Activated naive CD8-positive, alpha-beta T cell treated with anti-CD3 and anti-CD28 coated beads for 36 hours (primary cell): ENCODE results near the gene FCRL5. TPM values are rescaled to one million over a fixed set of nuclear protein-coding genes. Genes with fewer than 3 reads are reported as not detected.
"Not testable (repeated sequence)": the region's sequence is repeated elsewhere in the genome, so short reads cannot be mapped to it uniquely, and the experiment has no call there.

ENCODE experiments used
- DNase-seq: peaks from one replicate; pipeline ENCODE4 v3.0.0; 2021
- H3K27ac Mint-ChIP-seq: one replicate; pipeline ENCODE4 v1.8.0; 2022; ENCODE audit warnings: mild to moderate bottlenecking, moderate library complexity, mixed read lengths
- H3K27me3 Mint-ChIP-seq: one replicate; pipeline ENCODE4 v1.8.0; 2022; ENCODE audit warnings: mild to moderate bottlenecking, mixed read lengths
- H3K36me3 Mint-ChIP-seq: one replicate; pipeline ENCODE4 v1.8.0; 2021; ENCODE audit warnings: mild to moderate bottlenecking, mixed read lengths
- H3K4me1 Mint-ChIP-seq: one replicate; pipeline ENCODE4 v1.8.0; 2021; ENCODE audit warnings: mixed read lengths
- H3K4me3 Mint-ChIP-seq: one replicate; pipeline ENCODE4 v1.8.0; 2022; ENCODE audit warnings: mild to moderate bottlenecking, moderate library complexity, mixed read lengths
- H3K9me3 Mint-ChIP-seq: one replicate; pipeline ENCODE4 v1.8.0; 2022; ENCODE audit warnings: mixed read lengths
- total RNA-seq, 2 experiments: library from RNA; stranded (reverse); gene quantifications; one replicate each; pipeline ENCODE4 v1.2.3, GENCODE V29; 2021

FCRL5 gene
- total RNA-seq, 2 experiments from 2014 or later, result 0.31 to 0.32 TPM

- no peaks in the 10 kb centered on the region for H3K36me3 Mint-ChIP-seq
- peaks cover 9% of the 10 kb centered on the region for H3K27me3 Mint-ChIP-seq
- no peak overlapping the region for H3K4me3 Mint-ChIP-seq
- DNase-seq, result no peak
- H3K4me1 Mint-ChIP-seq, result no peaks in the 10 kb centered on the region
- H3K27ac Mint-ChIP-seq, result no peak overlapping the region
- no peaks in the 10 kb centered on the region for H3K9me3 Mint-ChIP-seq
These were observed 5.8 kb upstream of the FCRL5 start for GRCh38 chr1:157558119-157558518.

- not testable (repeated sequence) for H3K27me3 Mint-ChIP-seq, H3K4me3 Mint-ChIP-seq, H3K4me1 Mint-ChIP-seq, H3K9me3 Mint-ChIP-seq, H3K27ac Mint-ChIP-seq, DNase-seq, H3K36me3 Mint-ChIP-seq
These were observed 4.2 kb downstream of the FCRL5 start for GRCh38 chr1:157548081-157548480.

GRCh38 chr1:157542676-157543075 is 9.6 kb downstream of the FCRL5 start:
- Mint-ChIP-seq H3K36me3 (no peaks in the 10 kb centered on the region), H3K4me1 (no peaks in the 10 kb centered on the region), H3K27me3 (peaks cover 7% of the 10 kb centered on the region), H3K4me3 (no peak overlapping the region), H3K9me3 (no peaks in the 10 kb centered on the region), H3K27ac (no peak overlapping the region)
- DNase-seq, result no peak

- peaks cover 2% of the 10 kb centered on the region for H3K9me3 Mint-ChIP-seq
- peaks cover 8% of the 10 kb centered on the region for H3K27me3 Mint-ChIP-seq
- no peaks in the 10 kb centered on the region for H3K36me3 Mint-ChIP-seq
- no peaks in the 10 kb centered on the region for H3K4me1 Mint-ChIP-seq
- no peak overlapping the region for H3K4me3 Mint-ChIP-seq
- no peak for DNase-seq
- no peak overlapping the region for H3K27ac Mint-ChIP-seq
These were observed 11.5 kb downstream of the FCRL5 start for GRCh38 chr1:157540852-157541251.

GRCh38 chr1:157540160-157540748 is 12.1 kb downstream of the FCRL5 start:
- peaks cover 8% of the 10 kb centered on the region for H3K27me3 Mint-ChIP-seq

GRCh38 chr1:157539568-157539967 is 12.7 kb downstream of the FCRL5 start:
- Mint-ChIP-seq H3K27me3 (peaks cover 8% of the 10 kb centered on the region), H3K27ac (no peak overlapping the region), H3K4me1 (no peaks in the 10 kb centered on the region), H3K9me3 (peaks cover 2% of the 10 kb centered on the region), H3K36me3 (no peaks in the 10 kb centered on the region), H3K4me3 (no peak overlapping the region)
- DNase-seq, result no peak

More at GRCh38 chr1:157540160-157540748, 12.1 kb downstream of the FCRL5 start:
- DNase-seq, result no peak
- H3K27ac Mint-ChIP-seq, result peak overlapping the region; percentile 18
- no peaks in the 10 kb centered on the region for H3K4me1 Mint-ChIP-seq
- no peaks in the 10 kb centered on the region for H3K36me3 Mint-ChIP-seq
- peaks cover 2% of the 10 kb centered on the region for H3K9me3 Mint-ChIP-seq
- no peak overlapping the region for H3K4me3 Mint-ChIP-seq

- no peak overlapping the region for H3K4me3 Mint-ChIP-seq
- peaks cover 1% of the 10 kb centered on the region for H3K9me3 Mint-ChIP-seq
- no peak overlapping the region for H3K27ac Mint-ChIP-seq
- H3K36me3 Mint-ChIP-seq, result no peaks in the 10 kb centered on the region
- no peak for DNase-seq
- peaks cover 31% of the 10 kb centered on the region for H3K27me3 Mint-ChIP-seq
- H3K4me1 Mint-ChIP-seq, result no peaks in the 10 kb centered on the region
These were observed 19.7 kb downstream of the FCRL5 start for GRCh38 chr1:157532569-157532968.

- no peak overlapping the region for H3K27ac Mint-ChIP-seq
- DNase-seq, result no peak
- H3K4me3 Mint-ChIP-seq, result no peak overlapping the region
- peaks cover 6% of the 10 kb centered on the region for H3K4me1 Mint-ChIP-seq
- H3K36me3 Mint-ChIP-seq, result no peaks in the 10 kb centered on the region
- H3K9me3 Mint-ChIP-seq, result no peaks in the 10 kb centered on the region
- no peaks in the 10 kb centered on the region for H3K27me3 Mint-ChIP-seq
These were observed 28.4 kb downstream of the FCRL5 start for GRCh38 chr1:157523774-157524493.

- H3K9me3 Mint-ChIP-seq, result no peaks in the 10 kb centered on the region
- H3K27ac Mint-ChIP-seq, result no peak overlapping the region
- no peak overlapping the region for H3K4me3 Mint-ChIP-seq
- H3K27me3 Mint-ChIP-seq, result no peaks in the 10 kb centered on the region
- H3K4me1 Mint-ChIP-seq, result peaks cover 6% of the 10 kb centered on the region
- H3K36me3 Mint-ChIP-seq, result no peaks in the 10 kb centered on the region
- no peak for DNase-seq
These were observed 31.3 kb downstream of the FCRL5 start for GRCh38 chr1:157521056-157521455.

GRCh38 chr1:157520386-157520935 is 31.9 kb downstream of the FCRL5 start:
- no peaks in the 10 kb centered on the region for H3K36me3 Mint-ChIP-seq
- peaks cover 6% of the 10 kb centered on the region for H3K4me1 Mint-ChIP-seq
- no peak overlapping the region for H3K27ac Mint-ChIP-seq
- DNase-seq, result no peak
- H3K4me3 Mint-ChIP-seq, result no peak overlapping the region
- H3K9me3 Mint-ChIP-seq, result no peaks in the 10 kb centered on the region
- H3K27me3 Mint-ChIP-seq, result no peaks in the 10 kb centered on the region

- H3K4me3 Mint-ChIP-seq, result no peak overlapping the region
- H3K4me1 Mint-ChIP-seq, result peaks cover 6% of the 10 kb centered on the region
- no peak for DNase-seq
- no peak overlapping the region for H3K27ac Mint-ChIP-seq
- H3K9me3 Mint-ChIP-seq, result no peaks in the 10 kb centered on the region
- H3K27me3 Mint-ChIP-seq, result no peaks in the 10 kb centered on the region
- H3K36me3 Mint-ChIP-seq, result no peaks in the 10 kb centered on the region
These were observed 32.9 kb downstream of the FCRL5 start for GRCh38 chr1:157519451-157519850.

- no peak for DNase-seq
- H3K4me3 Mint-ChIP-seq, result no peak overlapping the region
- H3K9me3 Mint-ChIP-seq, result no peaks in the 10 kb centered on the region
- H3K27ac Mint-ChIP-seq, result no peak overlapping the region
- no peaks in the 10 kb centered on the region for H3K27me3 Mint-ChIP-seq
- H3K4me1 Mint-ChIP-seq, result peaks cover under 1% of the 10 kb centered on the region
- no peaks in the 10 kb centered on the region for H3K36me3 Mint-ChIP-seq
These were observed 35.3 kb downstream of the FCRL5 start for GRCh38 chr1:157517016-157517415.

- no peak for DNase-seq
- Mint-ChIP-seq H3K4me3 (no peak overlapping the region), H3K9me3 (no peaks in the 10 kb centered on the region), H3K36me3 (no peaks in the 10 kb centered on the region), H3K27me3 (no peaks in the 10 kb centered on the region), H3K4me1 (peaks cover 4% of the 10 kb centered on the region), H3K27ac (no peak overlapping the region)
These were observed 36.6 kb downstream of the FCRL5 start for GRCh38 chr1:157515709-157516108.

GRCh38 chr1:157515141-157515540 is 37.2 kb downstream of the FCRL5 start:
- Mint-ChIP-seq H3K4me1 (peaks cover 4% of the 10 kb centered on the region), H3K27ac (no peak overlapping the region)

GRCh38 chr1:157512036-157512969 is 40.0 kb downstream of the FCRL5 start:
- no peaks in the 10 kb centered on the region for H3K36me3 Mint-ChIP-seq
- peaks cover 4% of the 10 kb centered on the region for H3K4me1 Mint-ChIP-seq
- DNase-seq, result no peak
- no peaks in the 10 kb centered on the region for H3K27me3 Mint-ChIP-seq
- H3K9me3 Mint-ChIP-seq, result no peaks in the 10 kb centered on the region
- no peak overlapping the region for H3K27ac Mint-ChIP-seq
- no peak overlapping the region for H3K4me3 Mint-ChIP-seq

More at GRCh38 chr1:157515141-157515540, 37.2 kb downstream of the FCRL5 start:
- Mint-ChIP-seq H3K27me3 (no peaks in the 10 kb centered on the region), H3K9me3 (no peaks in the 10 kb centered on the region), H3K4me3 (no peak overlapping the region), H3K36me3 (no peaks in the 10 kb centered on the region)
- no peak for DNase-seq
